Stimulated activated CD4-positive, alpha-beta T cell treated with anti-CD3 and anti-CD28 coated beads, Interleukin-15, amount 100 ng/mL, for 48 hours (primary cell): ENCODE results near the gene ROR1.

Experiments used
- DNase-seq, 2 donors: peaks; one replicate each; pipeline ENCODE4 v3.0.0-alpha.2; 2020; ENCODE audit warnings: low read depth in 2 of 2

Gene ROR1

DNA sequence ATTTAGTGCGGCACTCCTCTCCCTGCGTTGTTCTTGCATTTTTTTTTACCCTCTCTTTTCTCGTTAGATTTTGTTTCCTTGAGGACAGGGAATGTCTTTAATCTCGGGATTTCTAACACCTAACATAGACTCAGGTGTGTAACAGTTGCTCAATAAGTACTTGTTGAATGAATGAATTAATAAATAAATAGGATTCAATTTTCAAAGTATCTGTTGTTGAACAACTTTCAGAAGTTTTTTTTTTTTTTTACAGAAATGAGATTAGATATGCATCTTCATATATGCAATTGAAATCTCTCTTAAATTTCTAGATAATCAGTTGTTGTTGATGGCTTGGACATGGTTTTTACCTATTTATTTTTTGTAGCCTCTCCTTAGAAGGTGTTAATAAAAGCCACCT is 83.1 kb downstream of the ROR1 start:
- DNase-seq: no peak

DNA sequence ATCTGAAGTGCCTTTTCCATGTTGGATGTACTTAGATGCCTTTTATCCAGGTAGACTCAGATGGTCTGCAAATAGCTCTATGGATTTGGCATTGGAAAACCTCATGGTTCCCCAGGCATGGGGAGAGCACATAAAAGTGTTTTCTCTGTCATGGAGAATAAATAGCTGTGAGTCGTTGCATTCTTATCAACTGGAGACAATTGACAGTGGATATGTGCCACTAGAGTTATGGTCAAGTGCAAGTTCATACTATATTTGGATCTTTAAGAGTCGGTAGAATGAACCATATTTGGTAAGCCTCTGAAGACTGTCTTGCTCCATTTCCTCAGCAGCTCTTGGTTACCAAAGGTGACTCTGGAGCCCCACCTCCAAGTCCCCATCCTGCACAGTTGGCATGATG is 83.7 kb downstream of the ROR1 start:
- DNase-seq: no peak

DNA sequence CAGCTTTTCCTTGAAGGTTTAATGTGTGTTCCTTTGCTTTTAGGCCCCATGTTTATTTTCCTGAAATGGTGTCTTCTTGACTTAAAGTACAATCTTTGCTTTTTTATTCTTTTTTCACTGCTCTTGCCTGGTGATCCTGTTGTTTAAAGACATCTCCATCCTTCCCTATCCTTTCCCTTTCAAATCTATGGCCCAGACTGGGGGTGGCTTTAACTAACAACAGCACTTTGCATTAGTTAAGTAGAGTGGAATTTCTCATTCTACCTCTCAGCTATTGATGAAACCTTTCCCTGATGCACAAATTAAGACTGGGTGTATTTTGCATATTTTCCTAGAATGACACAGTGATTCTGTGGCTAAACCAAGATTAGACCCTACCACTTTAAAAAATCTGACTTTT is 84.3 kb downstream of the ROR1 start:
- no peak for DNase-seq

DNA sequence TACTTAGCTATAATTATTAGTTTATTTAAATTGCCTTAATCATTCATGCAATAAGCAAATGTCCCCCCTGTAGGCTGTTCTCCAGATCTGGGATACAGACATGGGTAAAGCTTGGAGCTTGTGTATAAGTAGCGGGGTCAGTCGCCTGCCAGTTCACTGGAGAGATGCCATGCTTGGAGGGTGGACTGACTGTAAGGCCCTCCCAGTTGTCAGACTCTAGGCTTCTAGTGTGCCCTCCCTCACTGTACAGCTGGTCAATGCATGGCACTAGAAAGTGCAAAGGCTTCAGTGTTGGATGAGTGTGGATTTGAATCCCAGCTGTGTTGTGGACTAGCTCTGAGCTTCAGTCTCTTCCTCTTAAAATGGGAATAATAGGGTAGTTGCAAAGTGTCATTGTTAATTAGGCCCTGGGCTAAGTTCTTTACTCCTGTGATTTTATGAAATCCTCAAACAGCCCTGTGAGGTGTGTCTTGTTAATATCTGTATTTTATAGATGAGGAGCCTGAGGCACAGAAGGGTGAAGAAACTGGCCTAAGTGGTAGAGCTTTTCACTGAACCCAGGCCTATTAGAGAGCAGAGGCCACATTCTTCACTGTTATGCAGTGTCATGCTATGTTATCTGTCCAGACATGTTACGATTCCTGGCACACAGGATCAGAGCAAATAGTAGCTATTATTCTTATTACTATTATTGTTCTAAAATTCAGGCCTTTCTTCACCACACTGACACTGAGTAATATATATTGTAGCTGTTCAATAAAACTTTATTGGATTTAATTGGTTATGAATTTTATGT is 85.9 kb downstream of the ROR1 start:
- DNase-seq: no peak

DNA sequence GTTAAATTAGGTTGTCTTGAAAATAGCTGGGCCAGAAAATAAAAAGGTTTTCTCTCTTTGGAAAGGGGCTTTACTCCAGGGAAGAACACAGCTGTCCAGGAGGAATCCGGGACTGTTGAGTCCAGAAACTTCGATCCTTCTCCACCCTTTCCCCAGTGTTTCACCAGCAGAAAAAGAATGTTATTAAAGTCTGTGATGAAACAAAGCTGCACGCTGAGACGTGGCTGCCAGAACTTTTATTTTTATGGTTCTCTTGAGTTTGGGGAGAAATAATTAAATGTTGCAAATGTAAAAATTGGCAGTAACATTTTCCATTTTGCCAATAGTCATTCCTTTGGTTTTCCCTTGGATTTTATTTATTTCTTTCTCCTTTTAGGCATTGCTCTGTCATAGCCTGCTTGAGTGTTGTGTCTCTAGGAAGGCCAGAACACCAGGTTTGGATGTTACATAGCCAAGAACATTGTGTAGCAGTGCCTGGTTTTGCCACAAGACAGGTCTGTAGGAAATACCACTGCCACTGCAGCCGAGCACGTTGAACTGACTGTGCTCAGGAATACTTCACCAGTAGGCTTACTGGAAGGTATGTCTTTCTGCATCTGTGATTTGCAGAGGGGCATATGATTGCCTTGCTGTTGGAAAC is 87.4 kb downstream of the ROR1 start:
- DNase-seq: no peak

DNA sequence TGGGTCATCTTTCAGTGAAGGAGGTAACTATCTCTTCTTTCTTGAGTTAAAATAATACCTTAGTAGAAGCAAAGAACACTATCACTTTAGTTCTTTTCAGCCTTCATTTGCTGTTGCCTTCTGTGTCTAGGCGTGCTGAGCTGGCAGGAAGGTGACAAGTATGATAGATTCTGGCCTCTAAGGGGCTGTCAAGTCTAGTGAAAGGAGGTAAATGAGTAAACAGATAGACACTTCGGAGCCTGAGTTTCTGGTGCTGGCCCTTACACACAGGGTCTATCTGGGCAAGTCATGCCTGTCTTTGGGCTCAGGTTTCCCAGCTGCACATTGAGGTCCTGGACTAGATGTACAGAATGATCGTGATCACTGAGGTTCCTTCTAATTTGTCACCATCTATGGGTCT is 89.3 kb downstream of the ROR1 start:
- no peak for DNase-seq

DNA sequence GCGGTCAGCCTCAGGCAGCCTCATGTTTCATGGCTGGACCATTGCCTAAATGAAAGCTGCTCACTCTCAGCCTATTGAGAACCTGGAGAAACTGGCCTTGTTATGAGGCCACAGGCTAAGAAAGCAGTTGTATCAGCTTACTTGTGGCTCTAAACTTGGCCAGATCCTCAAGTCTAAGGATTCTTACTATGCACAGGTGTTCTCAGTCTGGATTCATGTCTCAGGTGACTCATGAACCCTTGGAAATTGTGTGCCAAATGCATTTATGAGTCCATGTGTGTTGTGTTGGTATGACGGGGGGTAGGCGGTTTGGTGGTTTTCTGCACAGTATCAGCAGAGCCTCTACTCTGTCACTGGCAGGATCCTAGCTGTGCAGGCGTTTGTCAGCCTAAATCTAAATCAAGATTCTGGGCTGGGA is 90.4 kb downstream of the ROR1 start:
- no peak for DNase-seq

DNA sequence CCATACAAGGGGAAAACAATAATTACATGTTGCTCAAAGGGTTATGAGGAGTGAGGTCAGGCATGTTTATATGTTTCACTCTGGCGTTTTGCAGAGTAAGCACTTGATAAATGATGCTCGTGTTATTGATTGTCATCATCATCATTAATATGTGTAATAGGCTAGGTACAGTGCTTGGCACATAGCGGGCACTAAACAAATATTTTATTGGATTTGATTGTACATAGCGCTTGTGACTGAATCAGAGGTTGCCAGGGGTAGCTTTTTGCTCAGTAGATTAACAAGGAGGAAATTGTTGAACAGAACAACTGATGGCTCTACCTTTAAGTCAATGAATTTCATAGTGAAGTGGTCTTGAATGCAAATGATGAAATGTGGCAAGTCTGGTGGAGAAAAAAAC is 91.7 kb downstream of the ROR1 start:
- DNase-seq: no peak

DNA sequence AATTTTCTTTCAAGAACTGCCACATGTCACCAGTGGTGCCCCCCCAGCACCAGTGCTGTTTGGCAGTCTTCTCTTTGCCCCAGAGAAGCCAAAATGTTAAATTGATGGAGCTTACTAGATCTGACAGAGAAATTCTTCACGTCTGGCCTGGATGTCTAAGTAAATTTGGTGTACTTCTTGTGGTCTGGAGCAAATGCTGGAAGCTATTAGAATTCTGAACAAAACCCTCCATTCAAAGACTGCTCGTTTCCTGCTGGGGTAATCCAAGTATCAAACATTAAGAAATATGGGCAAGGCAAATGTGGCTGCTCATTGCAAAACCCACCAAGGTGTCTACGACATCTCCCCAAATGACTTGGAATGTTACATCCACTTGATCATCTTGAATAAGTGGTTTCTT is 92.3 kb downstream of the ROR1 start:
- no peak for DNase-seq

DNA sequence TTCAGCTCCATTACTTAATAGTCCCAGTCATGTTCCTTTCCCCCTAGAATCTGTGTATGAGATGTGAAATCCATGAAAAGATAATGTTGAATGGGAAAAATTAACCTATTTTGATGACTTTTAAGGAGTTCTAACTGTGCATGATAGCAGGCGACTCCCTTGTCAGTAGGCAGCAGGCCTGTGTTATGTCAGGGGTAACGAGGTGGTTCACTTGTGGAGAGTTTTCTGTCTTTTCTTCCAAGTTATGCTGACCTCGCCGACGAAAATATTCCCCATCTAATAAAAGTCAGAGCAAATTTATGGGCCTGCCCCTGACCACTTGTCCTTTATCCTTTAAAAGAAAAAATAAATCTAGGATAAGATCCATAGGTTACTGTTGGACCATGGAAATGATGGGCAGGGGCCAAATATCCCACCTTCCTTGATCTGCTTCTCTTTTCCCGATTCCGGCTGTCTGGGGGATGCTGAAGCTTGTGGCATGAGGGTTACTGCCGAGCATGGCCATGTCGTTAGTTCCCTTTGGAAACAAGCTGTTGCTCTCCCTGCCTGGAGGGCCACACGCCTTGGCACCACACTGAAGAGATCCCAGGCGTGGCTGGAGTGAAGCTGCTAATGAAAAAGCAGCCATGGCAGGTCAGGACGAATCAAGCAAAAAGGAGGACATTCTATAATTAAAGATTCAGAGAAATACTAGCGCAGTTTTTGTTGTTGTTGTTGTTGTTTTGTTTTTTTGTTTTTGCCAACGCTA is 93.8 kb downstream of the ROR1 start:
- DNase-seq: no peak

DNA sequence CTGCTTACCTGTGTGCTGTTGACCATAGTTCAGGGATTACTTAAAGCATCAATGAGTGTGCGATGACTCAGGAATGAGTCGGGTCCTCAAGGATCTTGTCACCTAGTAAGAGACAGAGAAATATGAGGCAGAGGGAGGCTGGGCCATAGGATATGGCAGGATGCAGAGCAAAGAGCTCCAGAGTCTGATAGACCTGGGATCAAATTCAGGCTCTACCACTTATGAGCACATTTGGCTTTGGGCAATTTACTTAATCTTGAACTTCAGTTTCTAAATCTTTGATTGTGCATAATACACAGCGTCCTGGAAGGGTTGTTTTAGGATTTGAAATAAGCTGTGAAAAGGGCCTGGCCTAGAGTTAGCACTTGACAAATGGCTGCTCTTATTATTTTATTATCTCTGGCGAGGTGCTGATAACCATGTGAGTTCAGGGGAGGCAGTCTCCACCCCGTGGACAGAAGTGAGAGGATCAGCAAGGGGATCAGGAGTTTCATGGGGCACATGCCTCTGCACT is 94.5 kb downstream of the ROR1 start:
- peak in 1 of 2 donors; percentile 3 for DNase-seq

DNA sequence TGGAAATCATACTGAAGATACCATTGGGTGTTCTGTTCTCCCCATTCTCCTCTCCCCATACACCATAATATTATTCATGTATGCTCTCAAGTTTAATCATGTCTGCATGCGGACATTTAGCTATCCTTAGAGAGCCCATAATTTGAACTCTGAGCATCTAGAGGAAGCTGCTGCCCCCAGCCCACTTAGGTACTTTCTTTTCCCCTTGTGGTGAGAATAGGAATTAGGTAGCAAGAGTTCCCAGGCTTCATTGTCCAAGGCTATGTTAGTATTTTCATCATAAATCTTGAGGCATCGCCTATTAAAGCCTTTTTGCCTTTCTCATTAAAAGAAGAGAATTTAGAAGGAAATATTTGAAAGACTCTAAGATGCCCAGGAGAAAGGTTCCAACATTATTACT is 96.3 kb downstream of the ROR1 start:
- no peak for DNase-seq

DNA sequence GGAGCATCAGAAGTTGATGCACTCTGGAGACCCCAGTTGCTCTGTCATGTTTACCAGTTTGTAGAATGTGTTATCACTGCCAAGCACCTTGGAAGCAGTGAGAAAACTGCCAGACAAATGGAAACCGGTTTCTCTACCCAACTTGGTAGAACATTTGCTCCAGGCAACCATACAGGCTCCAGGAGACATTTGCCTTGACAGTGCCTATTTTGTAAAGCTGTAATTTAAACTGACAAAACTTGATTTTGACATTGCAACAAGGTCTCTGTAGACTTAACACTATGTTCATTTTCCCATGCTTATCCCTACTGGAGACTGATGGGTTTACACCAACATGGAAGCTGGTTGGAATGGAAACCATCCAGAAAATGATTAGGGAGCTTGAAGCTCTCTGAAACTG is 97.6 kb downstream of the ROR1 start:
- DNase-seq: no peak

DNA sequence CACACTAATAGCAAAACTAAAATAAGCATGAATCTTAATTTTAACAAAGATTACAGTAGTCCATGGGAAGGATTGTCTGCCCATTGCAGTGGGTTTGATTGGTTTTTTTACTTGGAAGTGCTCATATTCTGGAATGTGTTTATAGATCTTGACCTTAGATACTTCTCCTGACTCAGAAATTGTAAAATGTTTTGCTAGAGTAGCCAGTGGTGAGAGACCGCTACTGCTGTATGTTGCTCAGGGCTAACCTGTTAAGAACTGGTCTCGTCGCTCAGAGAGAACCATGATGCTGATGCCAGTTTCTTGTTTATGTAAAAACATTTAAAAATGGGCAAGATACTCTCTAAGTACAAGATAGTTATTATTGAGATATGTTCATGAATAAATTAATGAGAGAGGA is 99.9 kb downstream of the ROR1 start:
- no peak for DNase-seq

DNA sequence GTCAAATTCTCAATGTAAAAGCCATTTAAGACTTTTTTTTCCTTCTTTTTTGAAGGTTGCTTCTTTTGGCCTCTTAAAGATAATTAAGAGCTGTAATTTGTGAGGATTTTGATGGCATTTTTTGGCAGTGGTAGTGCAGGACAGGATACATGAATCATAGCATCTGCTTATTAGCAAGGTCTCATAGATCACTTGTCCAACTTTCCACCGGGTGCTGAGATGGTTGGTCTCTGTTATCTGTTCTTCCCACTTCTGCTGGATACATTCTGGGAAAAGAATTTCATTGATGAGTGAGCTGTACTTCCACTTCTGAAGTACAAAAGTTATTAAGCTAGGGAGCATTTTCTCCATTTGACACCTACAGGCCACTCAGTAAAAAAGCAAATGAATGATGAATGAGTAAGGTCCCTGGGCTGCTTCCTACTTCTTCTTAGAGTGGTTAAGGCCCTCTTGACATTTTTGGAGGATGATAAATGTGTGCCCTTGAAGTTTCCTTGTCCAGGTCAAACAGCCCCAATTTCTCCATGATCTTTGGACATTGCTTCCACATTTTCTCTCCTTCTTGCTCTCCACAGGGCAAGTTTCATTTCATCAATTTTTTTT is 100.6 kb downstream of the ROR1 start:
- DNase-seq: no peak

DNA sequence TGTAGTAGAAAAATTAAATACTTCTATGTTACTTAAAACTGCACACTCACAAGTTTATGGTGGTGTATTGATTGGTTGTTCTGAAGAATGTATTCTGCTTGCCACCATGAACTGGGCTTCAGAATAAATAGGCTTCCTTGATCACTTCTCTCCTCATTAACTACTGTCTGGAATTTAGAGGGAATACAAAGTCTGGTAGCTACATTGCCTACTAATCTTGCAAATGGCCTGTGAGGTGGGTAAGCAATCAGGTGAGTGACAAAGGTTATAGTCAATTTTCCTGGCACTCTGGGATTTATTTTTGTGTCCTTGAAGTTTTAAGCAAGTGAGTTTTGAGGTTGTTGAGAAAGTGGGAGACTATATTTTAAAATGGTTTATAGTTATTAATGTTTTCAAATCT is 101.8 kb downstream of the ROR1 start:
- no peak for DNase-seq

DNA sequence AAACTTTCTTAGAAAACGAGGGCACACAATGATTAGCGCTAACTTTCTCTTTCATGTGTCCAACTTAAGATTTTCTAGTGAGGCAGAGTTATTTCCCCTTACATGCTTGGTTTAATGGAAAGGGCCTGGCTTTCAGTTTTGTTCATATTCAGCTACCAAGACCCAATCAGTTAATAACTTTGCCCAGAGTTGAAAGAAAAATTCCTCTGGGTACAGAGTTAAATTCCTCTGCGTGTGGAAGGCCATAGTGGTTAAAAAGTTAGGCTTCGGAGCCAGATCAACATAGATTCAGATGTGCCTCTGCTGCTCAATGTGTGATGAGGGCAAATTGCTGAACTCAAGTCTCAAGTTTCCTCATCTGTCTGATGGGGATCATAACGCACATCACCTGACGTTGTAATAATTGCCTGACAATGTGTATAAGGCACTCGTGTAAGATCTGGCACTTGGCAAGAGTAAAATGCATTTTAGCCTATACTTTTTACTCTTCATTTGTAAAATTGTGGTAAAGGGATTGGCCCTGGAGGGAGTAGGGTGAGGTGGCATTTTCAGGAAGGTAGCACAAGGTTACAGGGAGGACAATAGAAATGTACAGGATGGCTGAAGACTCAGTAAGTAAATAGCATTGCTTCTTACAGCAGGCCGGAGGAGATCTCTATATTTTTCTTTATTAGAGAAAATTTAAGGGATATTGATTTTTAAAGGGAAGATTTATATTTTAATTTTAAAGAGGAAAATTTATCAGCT is 103.4 kb downstream of the ROR1 start:
- DNase-seq: no peak

DNA sequence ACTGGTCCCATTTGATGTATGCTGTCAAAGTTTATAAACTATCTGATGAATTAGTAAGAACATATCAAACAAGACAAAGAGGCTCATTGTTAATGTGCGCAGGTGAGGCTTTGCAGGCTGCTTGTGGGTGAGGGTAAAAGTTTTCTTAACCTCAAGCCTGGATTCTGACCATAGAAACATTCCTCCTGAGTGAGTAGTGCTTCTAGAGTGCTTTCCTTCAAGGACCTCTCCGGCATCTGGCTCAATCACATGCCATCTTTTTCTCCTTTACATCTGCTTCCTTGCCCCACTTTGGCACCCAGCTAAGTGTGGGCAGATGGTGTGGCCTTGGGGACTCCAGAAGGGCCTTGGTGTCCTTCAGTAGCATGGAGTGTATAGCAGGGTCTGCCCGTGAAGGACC is 104.0 kb downstream of the ROR1 start:
- DNase-seq: no peak

DNA sequence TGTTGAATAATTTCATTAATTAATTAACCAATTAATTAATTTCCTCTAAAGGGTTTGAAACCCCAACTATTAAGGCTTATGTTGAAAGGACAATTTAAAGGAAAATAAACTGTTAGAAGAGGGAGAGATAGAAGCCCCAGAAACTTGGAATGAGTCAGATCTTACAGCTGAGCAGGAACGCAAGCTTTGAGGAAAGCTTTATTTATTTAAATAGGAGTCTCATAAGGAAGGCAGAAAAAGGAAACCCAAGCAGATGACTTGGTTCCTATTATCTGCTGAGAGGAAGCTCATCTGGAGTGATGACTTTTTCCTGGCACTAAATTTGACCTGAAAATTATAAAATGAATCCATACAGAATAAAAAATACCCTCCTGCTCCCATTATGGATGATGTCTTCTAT is 105.1 kb downstream of the ROR1 start:
- no peak for DNase-seq

DNA sequence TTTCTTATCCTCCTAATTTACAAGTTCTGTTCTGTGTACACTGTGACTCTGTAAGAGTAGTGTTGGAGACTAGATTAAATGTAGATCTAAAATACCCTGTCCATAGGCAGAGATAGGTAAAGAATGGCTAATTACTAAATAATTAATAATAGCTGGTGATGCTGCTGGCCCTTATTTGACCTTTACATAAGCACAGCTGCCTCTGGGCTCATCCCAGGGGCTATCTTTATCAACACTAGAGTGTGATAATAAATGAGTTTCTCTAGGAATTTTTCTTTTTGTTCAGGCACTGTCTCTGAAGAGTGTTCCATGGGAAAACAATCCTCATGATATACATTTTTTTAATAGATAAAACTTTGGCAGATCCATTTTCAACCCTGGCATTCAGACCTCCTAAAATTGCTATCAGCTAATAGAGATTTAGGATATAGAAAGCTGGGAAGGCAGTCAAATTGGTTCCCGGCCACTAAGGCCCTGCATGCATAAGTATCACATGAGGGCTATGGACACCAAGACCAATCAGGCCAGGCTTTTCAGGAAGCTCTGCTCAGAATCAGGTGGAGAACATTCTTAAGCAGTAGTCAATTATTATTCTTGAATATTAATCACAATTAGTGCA is 107.2 kb downstream of the ROR1 start:
- no peak for DNase-seq

DNA sequence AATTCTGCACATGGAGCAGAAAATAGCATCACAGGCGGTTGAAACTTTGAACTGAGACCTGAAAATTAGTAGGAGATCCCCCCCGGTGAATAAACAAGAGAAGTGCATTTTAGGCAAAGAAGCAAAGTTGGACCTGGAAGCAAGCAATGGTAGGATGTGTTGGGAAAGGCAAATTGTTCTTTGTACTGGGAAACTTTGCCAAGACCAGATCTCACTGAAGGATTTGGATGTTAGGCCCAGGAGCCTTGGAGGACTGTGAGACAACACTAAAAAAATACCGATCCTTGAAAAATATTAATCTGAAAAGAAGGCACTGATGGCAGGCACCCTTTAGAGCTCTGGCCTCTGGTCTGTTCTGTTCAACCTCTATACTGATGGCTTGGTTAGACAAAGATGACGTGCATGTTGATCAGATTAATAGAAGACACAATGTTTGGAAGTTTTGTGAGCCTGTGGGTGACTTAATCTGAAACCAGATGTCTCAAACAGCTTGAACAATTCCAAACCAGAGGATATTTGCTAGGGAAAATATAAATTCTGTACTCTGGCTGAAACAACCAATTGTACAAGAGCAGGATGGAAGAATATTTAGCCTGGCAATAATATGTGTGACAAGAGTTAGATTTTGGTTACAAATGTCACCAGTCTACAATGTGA is 108.4 kb downstream of the ROR1 start:
- DNase-seq: no peak
